Heart right ventricle (tissue), 16 donors: ENCODE data around the gene TNFRSF1B. TPM values are rescaled to one million over a fixed set of nuclear protein-coding genes. Genes with fewer than 3 reads are reported as not detected.

ENCODE experiments used
- ATAC-seq, 8 donors: fragments of 200-7000 bp; cut with Tn5 transposase; one replicate each; pipeline ENCODE4 v1.9.1; 2020; ENCODE audit warnings: mild to moderate bottlenecking in 8 of 8, moderate library complexity in 8 of 8, moderate number of reproducible peaks in 1 of 8
- DNase-seq, 2 donors: peaks; one replicate each; pipeline ENCODE4 v3.0.0-alpha.2; 2020
- H3K27ac ChIP-seq, 10 donors: fragments of 200-600 bp; sonication (generic) in 2 of 10; one replicate each; pipeline versions ENCODE4 v1.5.0 to v1.8.0; 2020 to 2022; ENCODE audit warnings: mild to moderate bottlenecking in 3 of 10
- H3K27me3 ChIP-seq, 7 donors: fragments of 200-600 bp; one replicate each; pipeline ENCODE4 v1.8.0; 2021 to 2022; ENCODE audit warnings: mild to moderate bottlenecking in 2 of 7
- H3K36me3 ChIP-seq, 9 donors: fragments of 200-600 bp; sonication (generic) in 1 of 9; one replicate each; pipeline versions ENCODE4 v1.5.0 to v1.8.0; 2020 to 2022; ENCODE audit warnings: mild to moderate bottlenecking in 2 of 9
- H3K4me1 ChIP-seq, 9 donors: fragments of 200-600 bp; sonication (generic) in 1 of 9; one replicate each; pipeline versions ENCODE4 v1.5.0 to v1.8.0; 2020 to 2022; ENCODE audit warnings: mild to moderate bottlenecking in 4 of 9
- H3K4me3 ChIP-seq, 10 donors: fragments of 200-600 bp; sonication (generic) in 2 of 10; one replicate each; pipeline versions ENCODE4 v1.5.0 to v1.8.0; 2020 to 2022; ENCODE audit warnings: mild to moderate bottlenecking in 7 of 10, moderate library complexity in 2 of 10
- H3K9me3 ChIP-seq, 11 donors: fragments of 200-600 bp in 10 of 11; sonication (generic) in 2 of 11; one replicate each; pipeline versions ENCODE4 v1.5.0 to v1.8.0; 2013 to 2022; ENCODE audit warnings: mild to moderate bottlenecking in 2 of 11, control low read depth in 1 of 11, moderate library complexity in 1 of 11
- whole genome bisulfite sequencing, 2 donors: extraction: QIAGEN DNeasy Blood & Tissue Kit; methylation state at CpG; one replicate each; pipeline ENCODE4 v1.1.7; 2013; ENCODE audit warnings: inconsistent platforms in 1 of 2; 5-methylcytosine and 5-hydroxymethylcytosine counted together
- intact Hi-C, 10 donors: fragments of 100-400 bp; cut with DNase I; formaldehyde crosslinking; loops; one replicate each; pipeline versions ENCODE4 v1.11.1 to v1.14.2; 2022
- polyA plus RNA-seq, 2 donors: library from polyadenylated mRNA; stranded (reverse); fragments of 200-250 nt; gene quantifications; one replicate each; pipeline ENCODE4 v1.2.3, GENCODE V29; 2013
- total RNA-seq, 10 donors: library from RNA; stranded (reverse); fragmentation: NEBNext Ultra II Directional in 3 of 10; extraction: Animal tissue kit (Norgen Biotek cat#: 25700) in 3 of 10; gene quantifications; one replicate each; pipeline versions ENCODE4 v1.2.1 to v1.2.4, GENCODE V29; 2021 to 2023
- TF ChIP-seq, protein P1 (sequence below), 9 donors: fragments of 200-600 bp; sonication (generic) in 2 of 9; IDR thresholded peaks; one replicate each; pipeline versions ENCODE4 v1.5.0 to v1.8.0; 2021 to 2022; ENCODE audit warnings: antibody characterized with exemption in 9 of 9, mild to moderate bottlenecking in 5 of 9, moderate library complexity in 1 of 9
- donor health status: Arrhythmogenic right ventricular cardiomyopathy.
- donor health status: ischemic (EF 13 %, LVEDD 7.1; RV severe dilation, severe dysfunction).
- donor health status: healthy with polysubstance abuse.
- donor health status: DM: no; HTN: yes; CAD: no.
- donor health status: DM: no; HTN: no; CAD: no.
- donor health status: ischemic (EF 25% LVEDD 6.9; RV normal size, moderate dysfunction).
- donor health status: ischemic (EF 25% LVEDD 5.7; RV mildly dilated, moderate dysfunction).
- donor health status: healthy.
- donor health status: DM: yes; HTN: yes; CAD: no.
- donor health status: Ischemic cardiomyopathy.
- donor health status: ischemic (EF 35%, LVEDD 5.7; RV mildly dilated, moderate dysfunction).
- donor health status: nonischemic (EF 11% LVEDD 7.7; RV severe dilation, severe dysfunction).
- donor health status: DM: yes; HTN: yes; CAD: no.
- donor health status: PGD.
- donor health status: ischemic (EF 29% LVEDD 5.4; RV normal size, mild dysfunction).
- donor health status: nonischemic (EF 23%, LVEDD 6.1; RV moderate dilation, normal function).

The TNFRSF1B gene
- total and polyA plus RNA-seq, 12 donors = 8.0 to 55.4 (median 15.2) TPM

DNA sequence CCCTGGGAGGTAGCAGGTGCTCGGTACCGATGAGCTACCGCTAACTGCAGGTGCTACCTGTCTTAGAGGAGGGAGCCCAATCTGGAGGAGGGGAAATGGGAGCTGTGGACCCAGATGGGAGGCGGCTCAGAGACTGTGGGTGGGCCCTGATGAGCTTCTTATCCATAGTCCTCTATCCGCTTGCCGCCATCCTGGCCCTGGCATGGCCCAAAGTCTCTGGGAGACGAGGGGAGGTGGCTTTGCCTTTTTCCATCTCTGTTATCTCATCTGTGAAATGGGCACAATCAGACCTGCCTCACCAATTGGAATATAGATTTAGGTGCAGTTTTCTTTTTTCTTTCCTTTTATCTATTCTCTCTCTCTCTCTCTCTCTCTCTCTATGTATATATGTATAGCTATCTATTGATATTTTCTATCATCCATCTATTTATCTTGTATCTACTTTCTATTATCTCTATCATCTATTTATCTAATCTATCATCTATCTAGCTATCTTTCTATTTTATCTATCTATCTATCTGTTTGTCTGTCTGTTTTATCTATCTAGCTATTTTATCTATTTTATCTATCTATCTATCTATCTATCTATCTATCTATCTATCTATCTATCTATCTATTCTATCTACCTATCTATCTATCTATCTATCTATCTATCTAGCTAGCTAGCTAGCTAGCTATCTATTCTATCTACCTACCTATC lies 16.5 kb downstream of the TNFRSF1B start:
- Histone ChIP-seq H3K4me1 (peaks cover 25 to 100% (median 93%) of the 10 kb centered on the region in 9 donors), H3K4me3 (no peak overlapping the region), H3K36me3 (peaks cover 0 to 48% (median 0%) of the 10 kb centered on the region in 9 donors), H3K27me3 (no peaks in the 10 kb centered on the region), H3K9me3 (no peaks in the 10 kb centered on the region), H3K27ac (peak overlapping the region in 9 of 10 donors; percentile 21 to 99 (median 92))
- intact Hi-C loops = loop anchor here in 1 of 10 donors (5.0 kb wide), 2 partner anchors 36 to 51 kb away; no protein-coding TSS in a partner anchor
- TF ChIP-seq, protein P1, sequence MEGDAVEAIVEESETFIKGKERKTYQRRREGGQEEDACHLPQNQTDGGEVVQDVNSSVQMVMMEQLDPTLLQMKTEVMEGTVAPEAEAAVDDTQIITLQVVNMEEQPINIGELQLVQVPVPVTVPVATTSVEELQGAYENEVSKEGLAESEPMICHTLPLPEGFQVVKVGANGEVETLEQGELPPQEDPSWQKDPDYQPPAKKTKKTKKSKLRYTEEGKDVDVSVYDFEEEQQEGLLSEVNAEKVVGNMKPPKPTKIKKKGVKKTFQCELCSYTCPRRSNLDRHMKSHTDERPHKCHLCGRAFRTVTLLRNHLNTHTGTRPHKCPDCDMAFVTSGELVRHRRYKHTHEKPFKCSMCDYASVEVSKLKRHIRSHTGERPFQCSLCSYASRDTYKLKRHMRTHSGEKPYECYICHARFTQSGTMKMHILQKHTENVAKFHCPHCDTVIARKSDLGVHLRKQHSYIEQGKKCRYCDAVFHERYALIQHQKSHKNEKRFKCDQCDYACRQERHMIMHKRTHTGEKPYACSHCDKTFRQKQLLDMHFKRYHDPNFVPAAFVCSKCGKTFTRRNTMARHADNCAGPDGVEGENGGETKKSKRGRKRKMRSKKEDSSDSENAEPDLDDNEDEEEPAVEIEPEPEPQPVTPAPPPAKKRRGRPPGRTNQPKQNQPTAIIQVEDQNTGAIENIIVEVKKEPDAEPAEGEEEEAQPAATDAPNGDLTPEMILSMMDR (IDR thresholded peaks at IDR 0.05) = no peak
- no peak for DNase-seq
- no peak for ATAC-seq
- WGBS, 2 donors = 94 to 97% methylated on average over 7 of the region's 7 CpGs

DNA sequence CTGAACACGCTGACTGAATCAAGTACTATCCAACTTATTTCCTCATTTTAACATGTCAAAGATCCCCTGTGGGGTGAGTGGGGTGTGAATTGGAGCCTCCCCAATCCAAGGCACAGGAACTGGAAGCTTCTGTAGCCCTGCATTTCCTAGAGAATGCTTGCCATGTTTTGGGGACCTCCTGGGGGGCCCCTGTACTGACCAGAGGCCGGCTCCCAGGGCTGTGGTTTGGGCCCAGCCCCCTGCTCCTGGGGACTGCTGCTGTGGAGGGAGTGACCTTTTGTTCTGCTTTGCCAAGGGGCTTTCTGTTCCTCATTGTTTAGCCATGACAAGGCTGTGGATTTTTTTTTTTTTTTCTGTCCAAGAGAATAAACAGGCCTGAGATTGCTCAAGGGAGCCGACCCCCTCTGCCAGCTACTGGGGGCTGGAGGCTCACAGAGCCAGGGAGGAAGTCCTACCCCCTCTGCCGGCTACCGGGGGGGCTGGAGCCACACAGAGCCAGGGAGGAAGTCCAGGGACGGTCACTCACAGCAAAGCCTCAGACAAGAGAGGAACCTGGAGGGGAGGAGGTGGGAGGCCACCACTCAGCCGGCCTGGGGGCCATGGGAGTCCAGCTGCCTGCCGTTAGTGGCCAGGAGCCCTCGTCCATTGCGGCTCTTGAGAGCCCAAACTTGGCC lies 17.4 kb downstream of the TNFRSF1B start:
- peak overlapping the region in 9 of 10 donors; percentile 9 to 44 (median 36) for H3K4me3 ChIP-seq
- no peaks in the 10 kb centered on the region for H3K9me3 ChIP-seq
- H3K36me3 ChIP-seq = peaks cover 0 to 55% (median 0%) of the 10 kb centered on the region in 9 donors
- TF ChIP-seq, protein P1 (IDR thresholded peaks at IDR 0.05) = peak in 8 of 9 donors; percentile 12 to 61 (median 41)
- H3K27me3 ChIP-seq = no peaks in the 10 kb centered on the region
- intact Hi-C loops = loop anchor here in 1 of 10 donors (5.0 kb wide), 2 partner anchors 37 to 52 kb away; no protein-coding TSS in a partner anchor
- peak; percentile 86 to 91 (median 90) for ATAC-seq
- peak overlapping the region; percentile 83 to 99 (median 93) for H3K27ac ChIP-seq
- 14 to 31% methylated on average over 10 of the region's 10 CpGs for WGBS, 2 donors
- DNase-seq = peak; percentile 86 to 89
- peaks cover 20 to 100% (median 93%) of the 10 kb centered on the region in 9 donors for H3K4me1 ChIP-seq

DNA sequence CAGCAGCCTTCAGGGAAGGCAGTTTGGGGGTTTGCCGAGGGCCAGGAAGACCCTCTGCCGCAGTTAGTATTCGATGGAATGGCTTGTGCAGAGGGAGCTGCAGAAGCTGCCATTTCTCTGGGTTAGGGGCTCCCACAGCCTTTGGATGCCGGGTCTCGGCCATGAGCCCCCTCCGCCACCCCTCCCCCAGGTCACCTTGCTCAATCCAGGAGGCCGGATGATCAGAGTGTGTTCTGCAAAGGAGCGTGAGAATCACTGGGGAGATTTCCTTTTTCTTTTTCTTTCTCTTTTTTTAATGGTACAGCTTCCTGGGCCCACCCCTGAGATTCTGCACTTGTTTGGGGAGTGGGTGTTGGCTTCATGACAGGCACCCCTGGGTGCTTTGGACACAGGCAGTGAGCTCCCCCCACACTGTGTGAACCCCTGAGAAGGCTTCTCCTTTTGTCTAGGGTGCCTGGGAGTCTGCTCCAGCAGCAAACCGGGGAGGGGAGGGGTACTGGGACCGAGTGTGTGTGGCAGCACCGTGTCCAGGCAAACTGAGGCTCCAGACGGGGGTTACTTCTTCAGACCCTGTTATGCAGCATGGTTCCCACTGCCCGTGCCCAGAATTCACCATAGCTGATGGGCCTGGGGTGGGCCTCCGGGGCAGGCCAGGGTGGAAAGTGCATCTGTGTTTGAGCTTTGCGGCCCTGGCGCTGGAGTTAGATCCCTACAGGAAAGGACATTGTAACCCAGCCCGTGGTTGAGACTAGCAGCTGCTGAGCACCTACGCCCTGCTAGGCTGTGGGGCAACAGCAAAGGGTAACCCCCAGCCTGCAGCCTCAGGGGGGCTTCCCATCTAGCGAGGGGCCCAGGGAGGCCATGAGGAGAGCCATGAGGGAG lies 18.5 kb downstream of the TNFRSF1B start:
- TF ChIP-seq, protein P1 (IDR thresholded peaks at IDR 0.05) = no peak
- WGBS, 2 donors = 51 to 73% methylated on average over 19 of the region's 19 CpGs
- no peak for DNase-seq
- Histone ChIP-seq H3K4me3 (peak overlapping the region in 9 of 10 donors; percentile 9 to 44 (median 36)), H3K27ac (peak overlapping the region; percentile 83 to 99 (median 93)), H3K9me3 (no peaks in the 10 kb centered on the region), H3K36me3 (peaks cover 0 to 59% (median 0%) of the 10 kb centered on the region in 9 donors), H3K4me1 (peaks cover 20 to 93% (median 84%) of the 10 kb centered on the region in 9 donors), H3K27me3 (no peaks in the 10 kb centered on the region)
- ATAC-seq = peak in 7 of 8 donors; percentile 10 to 40 (median 21)
- intact Hi-C loops = no loop called here
